B cell (primary cell): ENCODE measurements around the gene PCLO.

Source experiments
- CTCF ChIP-seq: fragments of 200-600 bp; IDR thresholded peaks from one replicate; pipeline ENCODE4 v1.8.0; 2022; ENCODE audit warnings: antibody characterized with exemption, mild to moderate bottlenecking
- EZH2 ChIP-seq: IDR thresholded peaks from 2 replicates; pipeline ENCODE4 v1.6.1; 2012; ENCODE audit warnings: borderline replicate concordance, low read depth, mild to moderate bottlenecking, moderate library complexity, low read length; ENCODE audit not compliant: insufficient read depth, poor library complexity, severe bottlenecking

DNA sequence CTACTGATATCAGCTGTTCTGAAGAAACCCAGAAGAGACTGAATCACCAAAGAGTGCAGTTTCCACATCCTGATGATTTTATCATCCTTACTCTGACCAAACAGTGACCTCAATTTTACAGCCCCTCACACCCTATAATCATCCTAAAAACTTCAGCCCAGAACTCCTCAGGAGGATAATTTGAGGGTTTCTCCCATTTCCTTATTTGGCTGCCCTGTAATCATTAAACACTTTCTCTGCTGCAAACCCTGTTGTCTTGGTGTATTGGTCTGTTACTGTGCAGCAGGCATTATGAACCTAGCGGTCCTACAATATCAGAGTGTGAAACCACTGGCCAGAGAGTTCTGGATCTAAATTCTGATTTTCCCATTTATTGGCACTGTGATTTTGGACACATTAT lies 141.7 kb downstream of the PCLO start:
- no peak for TF ChIP-seq CTCF
- no peak for TF ChIP-seq EZH2
